Effector memory CD8-positive, alpha-beta T cell (primary cell): ENCODE data around the gene TSEN54.

ENCODE experiments used
- ATAC-seq: fragments of 150-1000 bp; cut with Tn5 transposase; replicated peaks from 2 replicates; pipeline ENCODE4 v1.10.0; 2021; ENCODE audit warnings: mild to moderate bottlenecking, moderate library complexity
- DNase-seq, 3 experiments: peaks; one replicate each; pipeline ENCODE4 v3.0.0; 2021
- H3K27ac Mint-ChIP-seq, 2 donors: one replicate each; pipeline ENCODE4 v1.8.0; 2022; ENCODE audit warnings: mild to moderate bottlenecking in 2 of 2, mixed read lengths in 2 of 2, moderate library complexity in 2 of 2
- H3K27me3 Mint-ChIP-seq, 2 donors: one replicate each; pipeline ENCODE4 v1.8.0; 2022; ENCODE audit warnings: mixed read lengths in 2 of 2
- H3K36me3 Mint-ChIP-seq: one replicate; pipeline ENCODE4 v1.8.0; 2022; ENCODE audit warnings: mild to moderate bottlenecking, moderate library complexity, mixed read lengths; ENCODE audit not compliant: insufficient read depth
- H3K4me1 Mint-ChIP-seq, 2 donors: one replicate each; pipeline ENCODE4 v1.8.0; 2022; ENCODE audit warnings: low read depth in 2 of 2, mixed read lengths in 2 of 2
- H3K4me3 Mint-ChIP-seq, 2 donors: one replicate each; pipeline ENCODE4 v1.8.0; 2022; ENCODE audit warnings: mild to moderate bottlenecking in 2 of 2, mixed read lengths in 2 of 2, moderate library complexity in 2 of 2
- H3K9me3 Mint-ChIP-seq, 2 donors: one replicate each; pipeline ENCODE4 v1.8.0; 2022; ENCODE audit warnings: mixed read lengths in 2 of 2

The TSEN54 gene

DNA sequence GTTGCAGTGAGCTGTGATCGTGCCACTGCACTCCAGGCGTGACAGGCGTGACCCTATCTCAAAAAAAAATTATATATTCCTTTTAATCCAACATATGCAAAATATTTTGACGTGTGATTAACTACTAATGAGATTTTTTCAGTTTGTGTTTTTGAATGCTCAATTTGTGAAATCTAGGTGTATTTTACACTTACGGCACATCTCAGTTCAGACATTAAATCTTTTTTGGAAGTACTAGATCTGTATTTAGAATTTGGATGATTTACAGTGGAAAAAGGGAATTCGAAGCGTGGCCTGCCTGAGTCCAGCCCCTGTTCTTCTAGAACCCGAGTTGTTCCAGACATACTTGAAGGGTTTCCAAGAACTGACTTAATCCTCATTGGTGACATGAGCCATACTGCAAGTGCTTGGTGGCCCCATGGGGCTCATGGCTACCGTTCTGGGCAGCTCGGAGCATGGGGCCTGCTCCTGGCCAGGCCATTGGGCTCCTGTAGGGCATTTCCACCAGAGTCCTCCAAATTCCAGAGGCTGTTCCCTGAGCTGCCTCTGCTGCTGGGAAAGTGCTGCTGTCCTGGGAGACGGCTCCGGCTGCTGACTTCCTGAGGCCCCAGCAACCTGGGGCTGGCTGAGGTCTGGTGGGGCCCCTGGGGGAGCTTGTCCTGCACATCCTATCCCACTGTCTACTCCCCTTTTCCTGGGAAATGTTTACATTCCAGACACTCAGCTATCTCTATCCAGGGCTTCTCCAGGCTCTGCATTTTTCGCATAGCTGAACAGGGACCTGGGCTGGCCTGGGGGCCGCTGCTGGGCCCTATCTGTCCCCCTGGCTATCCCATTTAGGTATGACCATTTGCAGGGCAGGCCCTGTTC lies 36.3 kb downstream of the TSEN54 start:
- H3K27me3 Mint-ChIP-seq = no peaks in the 10 kb centered on the region
- no peak overlapping the region for H3K4me3 Mint-ChIP-seq
- ATAC-seq (no peak), DNase-seq (no peak)
- no peaks in the 10 kb centered on the region for H3K9me3 Mint-ChIP-seq
- peaks cover 7% of the 10 kb centered on the region for H3K36me3 Mint-ChIP-seq
- peaks cover 2 to 4% of the 10 kb centered on the region in 2 donors for H3K4me1 Mint-ChIP-seq
- no peak overlapping the region for H3K27ac Mint-ChIP-seq

- Mint-ChIP-seq H3K4me1 (peaks cover 2 to 4% of the 10 kb centered on the region in 2 donors), H3K27me3 (no peaks in the 10 kb centered on the region), H3K9me3 (no peaks in the 10 kb centered on the region), H3K4me3 (no peak overlapping the region), H3K36me3 (peaks cover 7% of the 10 kb centered on the region), H3K27ac (no peak overlapping the region)
- ATAC-seq = no peak
- no peak for DNase-seq
Observed at GRCh38 chr17:75553295-75554110, 37.2 kb downstream of the TSEN54 start.

GRCh38 chr17:75555679-75556153 lies 39.4 kb downstream of the TSEN54 start:
- H3K4me1 Mint-ChIP-seq = peaks cover 2 to 7% of the 10 kb centered on the region in 2 donors
- H3K9me3 Mint-ChIP-seq = no peaks in the 10 kb centered on the region
- H3K27ac Mint-ChIP-seq = no peak overlapping the region
- ATAC-seq (no peak), DNase-seq (no peak)
- H3K36me3 Mint-ChIP-seq = peaks cover 7% of the 10 kb centered on the region
- no peaks in the 10 kb centered on the region for H3K27me3 Mint-ChIP-seq
- H3K4me3 Mint-ChIP-seq = no peak overlapping the region

- Mint-ChIP-seq H3K36me3 (peaks cover 4% of the 10 kb centered on the region), H3K9me3 (no peaks in the 10 kb centered on the region), H3K4me1 (peaks cover 0 to 4% of the 10 kb centered on the region in 2 donors), H3K27me3 (no peaks in the 10 kb centered on the region), H3K4me3 (no peak overlapping the region), H3K27ac (no peak overlapping the region)
- ATAC-seq (no peak), DNase-seq (no peak)
Observed at GRCh38 chr17:75557075-75557851, 40.9 kb downstream of the TSEN54 start.

DNA sequence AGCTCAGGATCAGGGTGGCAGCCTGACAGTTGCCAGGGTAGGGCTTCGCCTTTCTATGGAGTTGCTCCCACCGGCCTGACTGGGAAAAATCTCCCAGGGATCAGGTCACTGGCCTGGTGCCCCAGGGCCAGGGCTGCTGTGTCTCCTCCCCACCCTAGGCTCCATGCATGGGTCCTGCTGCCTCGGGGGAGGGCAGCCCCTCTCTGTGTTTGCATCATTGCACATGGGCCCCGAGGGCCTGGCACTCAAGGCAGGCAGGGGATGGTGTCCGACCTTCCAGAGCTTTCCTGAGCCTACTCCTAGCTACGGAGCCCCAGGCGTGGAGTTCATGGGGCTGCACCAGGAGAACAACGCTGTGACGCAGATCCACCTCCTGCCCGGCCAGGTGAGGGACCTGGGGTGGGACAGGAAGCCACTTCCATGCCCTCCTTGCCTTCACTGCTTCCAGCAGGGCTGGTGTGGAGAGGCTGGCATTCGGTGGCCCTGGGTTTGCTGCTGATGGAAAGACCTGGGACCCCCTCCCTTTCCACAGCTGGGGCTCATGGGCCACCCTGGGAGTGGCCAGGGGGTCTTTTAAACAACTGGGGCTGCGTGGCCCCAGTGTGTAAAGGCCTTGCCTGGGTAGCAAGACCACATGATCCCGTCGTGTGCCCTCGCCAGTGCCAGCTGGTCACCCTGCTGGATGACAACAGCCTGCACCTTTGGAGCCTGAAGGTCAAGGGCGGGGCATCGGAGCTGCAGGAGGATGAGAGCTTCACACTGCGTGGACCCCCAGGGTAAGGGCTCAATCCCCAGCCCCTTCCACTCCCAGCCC lies 41.7 kb downstream of the TSEN54 start:
- Mint-ChIP-seq H3K27ac (no peak overlapping the region), H3K9me3 (no peaks in the 10 kb centered on the region), H3K4me1 (peaks cover 0 to 4% of the 10 kb centered on the region in 2 donors), H3K27me3 (no peaks in the 10 kb centered on the region), H3K36me3 (peaks cover 8% of the 10 kb centered on the region), H3K4me3 (no peak overlapping the region)
- ATAC-seq = no peak
- no peak for DNase-seq

GRCh38 chr17:75558666-75559530 lies 42.6 kb downstream of the TSEN54 start:
- ATAC-seq (no peak), DNase-seq (no peak)
- H3K27ac Mint-ChIP-seq = peak overlapping the region in 1 of 2 donors; percentile 57

DNA sequence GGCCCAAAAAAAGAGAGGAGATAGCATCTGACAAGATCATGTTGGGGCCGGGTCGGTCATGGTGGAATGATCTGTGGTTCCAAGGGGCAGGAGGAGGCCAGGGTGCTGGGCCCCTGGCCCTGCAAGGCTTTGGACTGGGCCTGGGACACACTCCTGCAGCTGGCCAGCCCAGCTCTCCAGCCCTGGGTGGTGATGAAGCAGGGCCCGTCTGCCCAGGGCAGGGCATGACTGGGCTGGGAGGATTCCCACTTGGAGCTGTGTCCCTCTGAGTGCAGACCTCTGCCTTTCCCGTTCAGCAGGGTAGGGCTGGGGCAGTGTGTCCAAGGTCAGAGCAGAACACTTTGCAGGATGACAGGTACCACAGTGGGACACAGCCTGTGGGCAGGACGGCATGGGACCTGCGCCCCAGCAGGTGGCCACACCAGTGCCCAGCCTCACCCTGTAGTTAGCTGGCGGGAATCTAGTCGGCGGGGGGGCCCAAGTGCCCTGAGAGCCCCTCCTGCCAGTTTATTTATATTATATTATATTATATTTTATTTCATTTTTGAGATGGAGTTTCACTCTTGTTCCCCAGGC lies 43.7 kb downstream of the TSEN54 start:
- peak overlapping the region in 1 of 2 donors; percentile 19 for H3K27ac Mint-ChIP-seq
- H3K9me3 Mint-ChIP-seq = no peaks in the 10 kb centered on the region
- H3K4me3 Mint-ChIP-seq = no peak overlapping the region
- H3K36me3 Mint-ChIP-seq = peaks cover 12% of the 10 kb centered on the region
- ATAC-seq (no peak), DNase-seq (no peak)
- no peaks in the 10 kb centered on the region for H3K27me3 Mint-ChIP-seq
- H3K4me1 Mint-ChIP-seq = peaks cover 0 to 4% of the 10 kb centered on the region in 2 donors

More at GRCh38 chr17:75558666-75559530, 42.6 kb downstream of the TSEN54 start:
- H3K27me3 Mint-ChIP-seq = no peaks in the 10 kb centered on the region
- peaks cover 10% of the 10 kb centered on the region for H3K36me3 Mint-ChIP-seq
- no peak overlapping the region for H3K4me3 Mint-ChIP-seq
- no peaks in the 10 kb centered on the region for H3K9me3 Mint-ChIP-seq
- peaks cover 0 to 4% of the 10 kb centered on the region in 2 donors for H3K4me1 Mint-ChIP-seq

GRCh38 chr17:75561927-75562603 lies 45.7 kb downstream of the TSEN54 start:
- no peak for DNase-seq
- H3K36me3 Mint-ChIP-seq = peaks cover 19% of the 10 kb centered on the region
- H3K4me3 Mint-ChIP-seq = no peak overlapping the region
- H3K9me3 Mint-ChIP-seq = no peaks in the 10 kb centered on the region
- H3K4me1 Mint-ChIP-seq = peaks cover 0 to 4% of the 10 kb centered on the region in 2 donors
- ATAC-seq = no peak
- H3K27ac Mint-ChIP-seq = no peak overlapping the region
- H3K27me3 Mint-ChIP-seq = no peaks in the 10 kb centered on the region

DNA sequence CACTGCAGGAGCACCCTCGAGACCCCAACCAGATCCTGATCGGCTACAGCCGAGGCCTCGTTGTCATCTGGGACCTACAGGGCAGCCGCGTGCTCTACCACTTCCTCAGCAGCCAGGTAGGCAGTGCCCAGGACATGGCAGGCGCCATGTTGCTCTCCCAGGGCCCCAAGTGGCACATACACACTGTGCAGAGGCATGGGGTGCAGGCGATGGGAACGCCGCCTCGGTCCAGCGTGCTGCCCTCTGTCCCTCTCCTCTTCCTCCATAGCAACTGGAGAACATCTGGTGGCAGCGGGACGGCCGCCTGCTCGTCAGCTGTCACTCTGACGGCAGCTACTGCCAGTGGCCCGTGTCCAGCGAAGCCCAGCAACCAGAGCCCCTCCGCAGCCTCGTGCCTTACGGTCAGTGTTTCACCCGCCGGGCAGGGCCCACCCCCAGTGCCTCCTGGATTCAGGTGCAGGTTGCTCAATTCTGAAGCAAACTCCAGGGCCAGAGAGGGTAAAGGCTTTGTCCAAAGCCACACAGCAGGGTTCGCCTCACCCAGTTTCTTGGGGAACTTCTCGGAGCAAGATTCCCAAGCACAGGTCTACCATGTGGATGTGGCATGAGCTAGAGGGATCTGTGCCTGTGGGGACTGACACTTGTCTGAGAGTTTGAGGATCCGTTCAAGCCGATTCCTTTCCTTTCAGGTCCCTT lies 46.9 kb downstream of the TSEN54 start:
- Mint-ChIP-seq H3K27me3 (no peaks in the 10 kb centered on the region), H3K4me3 (no peak overlapping the region), H3K36me3 (peaks cover 19% of the 10 kb centered on the region), H3K27ac (no peak overlapping the region), H3K9me3 (no peaks in the 10 kb centered on the region), H3K4me1 (peaks cover 0 to 4% of the 10 kb centered on the region in 2 donors)
- DNase-seq (no peak), ATAC-seq (no peak)

- no peaks in the 10 kb centered on the region for H3K4me1 Mint-ChIP-seq
- DNase-seq = no peak
- H3K27ac Mint-ChIP-seq = no peak overlapping the region
- no peaks in the 10 kb centered on the region for H3K27me3 Mint-ChIP-seq
- no peak overlapping the region for H3K4me3 Mint-ChIP-seq
- peaks cover 27% of the 10 kb centered on the region for H3K36me3 Mint-ChIP-seq
- ATAC-seq = no peak
- H3K9me3 Mint-ChIP-seq = no peaks in the 10 kb centered on the region
Observed at GRCh38 chr17:75564195-75564594, 47.9 kb downstream of the TSEN54 start.

- H3K4me3 Mint-ChIP-seq = no peak overlapping the region
- DNase-seq = no peak
- H3K27ac Mint-ChIP-seq = no peak overlapping the region
- H3K9me3 Mint-ChIP-seq = no peaks in the 10 kb centered on the region
- no peak for ATAC-seq
- H3K36me3 Mint-ChIP-seq = peaks cover 30% of the 10 kb centered on the region
- H3K4me1 Mint-ChIP-seq = no peaks in the 10 kb centered on the region
- no peaks in the 10 kb centered on the region for H3K27me3 Mint-ChIP-seq
Observed at GRCh38 chr17:75565066-75565465, 48.7 kb downstream of the TSEN54 start.
